Daoy (cell line): ENCODE results near the gene FAM89A. TPM values are rescaled to one million over a fixed set of nuclear protein-coding genes. Genes with fewer than 3 reads are reported as not detected.
"Not testable (repeated sequence)": the region's sequence is repeated elsewhere in the genome, so short reads cannot be mapped to it uniquely, and the experiment has no call there.

Source experiments
- DNase-seq: peaks from one replicate; pipeline ENCODE4 v3.0.0-alpha.2; 2015; ENCODE audit warnings: low read depth
- total RNA-seq: library from RNA; depleted of rRNA; stranded (reverse); fragments of >200 nt; shearing (Covaris generic); gene quantifications from 2 replicates; pipeline ENCODE4 v1.2.3, GENCODE V29; 2014

FAM89A gene
- total RNA-seq, 1 experiment from 2014 or later: 10.6 TPM

GRCh38 chr1:231057410-231057809 lies 17.4 kb upstream of the FAM89A start:
- DNase-seq: peak; percentile 39

GRCh38 chr1:231055271-231055670 lies 15.2 kb upstream of the FAM89A start:
- DNase-seq: no peak

GRCh38 chr1:231053493-231054162 lies 13.6 kb upstream of the FAM89A start:
- peak; percentile 63 for DNase-seq

DNA sequence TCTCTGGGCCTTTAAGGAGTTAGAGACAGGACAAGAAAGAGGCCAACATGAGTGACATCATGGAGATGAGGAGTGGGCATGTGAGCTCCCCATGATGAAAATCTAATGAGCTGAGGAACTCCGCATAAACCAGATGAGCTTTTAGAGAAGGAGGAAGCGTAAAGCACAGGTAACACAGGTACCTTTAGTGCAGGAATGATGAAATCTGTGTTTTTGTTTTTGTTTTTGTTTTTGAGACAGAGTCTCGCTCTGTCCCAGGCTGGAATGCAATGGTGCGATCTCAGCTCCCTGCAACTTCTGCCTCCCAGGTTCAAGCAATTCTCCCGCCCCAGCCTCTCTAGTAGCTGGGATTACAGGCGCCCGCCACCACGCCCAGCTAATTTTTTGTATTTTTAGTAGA lies 12.7 kb upstream of the FAM89A start:
- no peak for DNase-seq

DNA sequence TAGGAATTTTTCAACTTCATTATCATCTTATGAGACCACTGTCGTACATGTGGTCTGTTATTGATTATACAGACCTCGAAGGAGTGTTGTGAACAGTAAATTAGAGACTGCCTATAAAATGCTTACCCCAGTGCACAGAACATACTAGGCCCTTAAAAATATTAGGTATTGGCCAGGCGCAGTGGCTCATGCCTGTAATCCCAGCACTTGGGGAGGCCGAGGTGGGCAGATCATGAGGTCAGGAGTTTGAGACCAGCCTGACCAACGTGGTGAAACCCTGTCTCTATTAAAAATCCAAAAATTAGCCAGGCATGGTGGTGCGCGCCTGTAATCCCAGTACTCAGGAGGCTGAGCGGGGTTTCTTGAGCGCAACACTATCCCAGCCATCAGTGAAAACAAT lies 10.9 kb upstream of the FAM89A start:
- not testable (repeated sequence) for DNase-seq

DNA sequence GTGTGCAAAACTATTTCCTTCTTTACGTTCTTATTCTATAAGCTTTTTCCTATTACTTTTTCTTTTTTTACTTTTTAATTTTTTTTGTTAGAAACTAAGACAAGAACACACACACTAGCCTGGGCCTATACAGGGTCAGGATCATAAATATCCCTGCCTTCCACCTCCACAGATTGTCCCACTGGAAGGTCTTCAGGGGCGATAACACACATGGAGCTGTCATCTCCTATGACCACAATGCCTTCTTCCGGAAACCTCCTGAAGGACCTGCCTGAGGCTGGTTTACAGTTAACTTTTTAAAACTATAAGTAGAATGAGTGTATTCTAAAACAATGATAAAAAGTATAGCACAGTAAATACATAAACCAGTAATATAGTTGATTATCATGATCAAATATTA lies 10.3 kb upstream of the FAM89A start:
- DNase-seq: no peak

DNA sequence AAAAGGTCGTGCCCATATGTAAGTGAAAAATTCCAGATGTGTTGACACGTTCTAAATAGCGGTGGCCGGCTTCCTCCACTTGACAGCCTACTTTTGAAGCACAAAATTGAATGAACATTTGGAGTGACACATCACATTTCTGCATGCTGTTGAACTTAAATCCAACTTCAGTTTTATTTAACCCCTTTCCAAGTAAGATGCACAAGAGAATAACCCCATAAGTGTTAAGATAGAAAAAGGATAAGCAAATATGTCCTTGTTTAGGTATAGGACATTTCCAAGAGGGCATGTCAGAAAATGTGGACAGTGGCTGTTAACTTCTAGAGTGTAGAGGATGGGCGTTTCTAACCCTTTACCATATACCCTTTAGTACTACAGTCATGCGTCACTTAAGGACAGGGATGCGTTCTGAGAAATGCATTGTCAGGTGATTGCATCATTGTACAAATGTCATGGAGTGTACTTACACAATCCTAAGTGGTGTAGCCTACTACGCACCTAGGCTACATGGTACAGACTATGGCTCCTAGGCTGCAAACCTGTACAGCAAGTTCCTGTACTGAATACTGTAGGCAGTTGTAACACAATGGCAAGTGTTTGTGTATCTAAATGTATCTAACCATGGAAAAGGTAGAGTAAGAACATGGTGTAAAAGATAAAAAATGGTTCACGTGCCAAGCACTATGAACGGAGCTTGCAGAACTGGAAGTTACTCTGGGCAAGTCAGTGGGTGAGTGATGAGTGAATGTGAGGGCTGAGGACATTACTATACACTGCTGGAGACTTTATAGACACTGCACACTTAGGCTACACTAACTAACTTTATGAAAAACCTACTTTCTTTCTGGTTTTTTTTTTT lies 9.3 kb upstream of the FAM89A start:
- DNase-seq: no peak

DNA sequence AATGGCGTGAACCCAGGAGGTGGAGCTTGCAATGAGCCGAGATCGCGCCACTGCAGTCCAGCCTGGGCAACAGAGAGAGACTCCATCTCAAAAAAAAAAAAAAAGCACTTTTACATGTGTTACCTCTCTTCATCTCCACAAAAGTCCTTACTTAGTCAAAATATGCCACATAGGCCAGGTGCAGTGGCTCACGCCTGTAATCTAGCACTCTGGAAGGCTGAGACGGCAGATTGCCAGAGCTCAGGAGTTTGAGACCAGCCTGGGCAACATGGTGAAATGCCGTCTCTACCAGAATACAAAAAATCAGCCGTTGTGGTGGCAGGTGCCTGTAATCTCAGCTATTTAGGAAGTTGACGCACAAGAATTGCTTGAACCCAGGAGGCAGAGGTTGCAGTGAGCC lies 8.4 kb upstream of the FAM89A start:
- not testable (repeated sequence) for DNase-seq

GRCh38 chr1:231047529-231047928 lies 7.5 kb upstream of the FAM89A start:
- not testable (repeated sequence) for DNase-seq

DNA sequence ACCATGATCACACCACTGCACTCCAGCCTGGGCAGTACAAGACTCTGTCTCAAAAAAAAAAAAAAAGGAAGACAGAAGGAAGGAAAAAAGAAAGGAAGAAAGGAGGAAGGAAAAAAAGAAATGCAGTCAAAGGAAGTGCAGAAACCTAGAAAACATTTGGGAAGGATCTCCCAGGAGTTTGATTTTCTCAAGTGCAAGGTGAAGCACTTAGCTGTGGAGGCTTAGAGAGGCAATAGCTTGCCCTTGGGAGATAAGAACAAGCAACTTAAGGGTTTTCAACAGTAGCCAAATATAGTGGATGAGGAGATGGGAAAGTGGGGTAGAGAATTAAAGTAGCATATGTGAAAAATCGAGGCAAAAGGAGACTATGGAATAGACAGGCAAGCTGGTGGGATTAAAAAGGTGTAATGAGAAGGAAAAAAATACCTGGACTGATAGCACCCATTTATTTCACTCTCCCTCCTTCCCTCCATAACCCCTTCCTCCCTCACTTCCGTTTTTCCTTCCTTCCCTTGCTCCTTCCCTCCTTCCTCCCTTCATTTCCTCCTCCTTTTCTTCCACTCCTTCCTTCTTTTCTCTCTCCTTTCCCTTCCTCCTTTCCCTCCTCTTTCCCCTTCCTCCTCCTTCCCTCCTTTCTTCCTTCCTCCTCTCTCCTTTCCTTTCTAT lies 6.8 kb upstream of the FAM89A start:
- DNase-seq: no peak

GRCh38 chr1:231045921-231046729 lies 6.1 kb upstream of the FAM89A start:
- not testable (repeated sequence) for DNase-seq

GRCh38 chr1:231045286-231045685 lies 5.2 kb upstream of the FAM89A start:
- DNase-seq: no peak

DNA sequence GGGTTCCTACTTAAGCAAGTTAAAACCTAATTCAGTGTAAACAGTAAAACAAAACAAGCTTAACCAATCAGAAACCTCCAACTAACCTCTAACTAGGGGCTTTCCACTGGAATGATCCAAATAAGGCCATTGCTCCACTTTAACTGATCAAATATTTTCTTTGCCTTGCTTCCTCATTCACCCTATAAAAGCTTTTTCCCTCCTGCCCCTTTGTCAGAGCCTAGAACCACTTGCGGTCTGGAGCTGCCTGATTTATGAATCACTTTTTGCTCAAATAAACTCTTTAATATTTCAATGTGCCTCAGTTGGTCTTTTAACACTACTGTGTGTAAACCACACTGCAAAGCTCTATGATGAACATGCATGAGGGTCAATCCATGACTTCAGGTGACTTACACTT lies 4.5 kb upstream of the FAM89A start:
- no peak for DNase-seq

- DNase-seq: no peak
Measured at GRCh38 chr1:231041719-231042261, 1.7 kb upstream of the FAM89A start.

GRCh38 chr1:231040800-231041718 lies 1.0 kb upstream of the FAM89A start:
- no peak for DNase-seq

- DNase-seq: peak; percentile 46
Measured at GRCh38 chr1:231039161-231040018, 664 bp downstream of the FAM89A start.

DNA sequence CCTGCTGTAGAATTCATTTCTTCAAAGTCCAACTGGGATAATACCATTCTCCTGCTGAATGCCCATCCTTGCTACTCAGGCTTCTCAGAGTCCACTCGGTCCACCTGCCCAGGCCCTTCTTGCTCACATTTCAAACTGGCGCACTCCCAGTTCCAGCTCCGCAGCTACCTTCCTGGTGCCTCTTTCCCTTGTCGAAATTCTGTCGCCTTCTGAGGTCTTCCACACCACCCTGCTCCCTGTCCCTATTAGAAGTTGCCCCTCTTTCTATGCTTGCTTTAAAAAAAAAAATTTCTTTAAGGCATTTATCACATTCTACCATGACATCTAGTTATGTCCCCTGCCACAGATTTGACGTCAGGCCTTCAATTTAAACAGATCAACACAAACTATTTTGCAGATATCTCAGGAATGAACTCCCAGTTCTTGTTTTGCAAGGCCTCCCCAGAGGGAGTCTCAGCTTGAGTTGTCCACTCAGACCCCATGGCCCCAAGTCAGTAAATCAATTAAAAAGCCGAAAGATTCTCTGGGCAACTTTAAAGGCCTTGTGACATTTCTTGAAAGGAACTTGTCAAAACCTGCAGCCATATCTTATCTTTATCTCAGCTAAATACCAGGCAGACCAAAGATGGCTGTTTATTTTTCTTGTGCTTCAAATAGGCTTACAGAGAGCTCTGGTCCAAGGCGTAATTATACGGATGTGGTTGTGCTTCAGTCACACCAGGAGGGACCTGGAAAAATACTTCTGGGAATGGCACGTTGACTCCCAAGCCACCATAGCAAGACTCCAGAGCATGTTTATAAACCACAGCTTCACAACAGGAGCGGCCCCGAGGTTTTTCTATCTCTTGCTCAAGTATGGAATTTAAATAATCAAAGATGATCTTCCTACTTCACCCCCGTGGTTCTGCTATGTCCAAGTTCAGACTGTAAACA lies 2.2 kb downstream of the FAM89A start:
- peak; percentile 80 for DNase-seq

DNA sequence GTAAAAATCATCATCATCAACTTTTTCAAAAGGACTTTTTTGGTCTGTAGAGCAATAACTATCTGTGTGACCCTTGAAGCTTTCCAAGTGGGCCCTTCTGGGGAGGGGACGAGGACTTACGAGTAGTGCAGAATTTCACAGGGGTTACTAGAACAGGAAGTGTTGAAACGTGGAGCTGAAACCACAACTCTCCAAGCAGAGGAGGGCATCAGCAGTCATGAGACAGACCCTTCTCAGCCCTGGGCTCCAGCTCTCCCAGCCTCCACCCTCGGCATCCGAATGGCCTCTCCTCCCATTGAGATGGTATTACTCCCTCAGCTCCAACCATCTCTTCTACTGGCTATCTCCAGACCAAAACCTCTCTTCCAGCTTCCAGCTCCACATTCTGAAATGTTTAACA lies 3.6 kb downstream of the FAM89A start:
- no peak for DNase-seq
